HG03097 (cell line): ENCODE measurements around the gene IDH3A.
"Not testable (repeated sequence)": the region's sequence is repeated elsewhere in the genome, so short reads cannot be mapped to it uniquely, and the experiment has no call there.

Source experiments
- ATAC-seq: cut with Tn5 transposase; IDR thresholded peaks from one replicate; pipeline ENCODE4 v1.9.1; 2021; ENCODE audit not compliant: unreplicated experiment, low FRiP score

IDH3A gene

DNA sequence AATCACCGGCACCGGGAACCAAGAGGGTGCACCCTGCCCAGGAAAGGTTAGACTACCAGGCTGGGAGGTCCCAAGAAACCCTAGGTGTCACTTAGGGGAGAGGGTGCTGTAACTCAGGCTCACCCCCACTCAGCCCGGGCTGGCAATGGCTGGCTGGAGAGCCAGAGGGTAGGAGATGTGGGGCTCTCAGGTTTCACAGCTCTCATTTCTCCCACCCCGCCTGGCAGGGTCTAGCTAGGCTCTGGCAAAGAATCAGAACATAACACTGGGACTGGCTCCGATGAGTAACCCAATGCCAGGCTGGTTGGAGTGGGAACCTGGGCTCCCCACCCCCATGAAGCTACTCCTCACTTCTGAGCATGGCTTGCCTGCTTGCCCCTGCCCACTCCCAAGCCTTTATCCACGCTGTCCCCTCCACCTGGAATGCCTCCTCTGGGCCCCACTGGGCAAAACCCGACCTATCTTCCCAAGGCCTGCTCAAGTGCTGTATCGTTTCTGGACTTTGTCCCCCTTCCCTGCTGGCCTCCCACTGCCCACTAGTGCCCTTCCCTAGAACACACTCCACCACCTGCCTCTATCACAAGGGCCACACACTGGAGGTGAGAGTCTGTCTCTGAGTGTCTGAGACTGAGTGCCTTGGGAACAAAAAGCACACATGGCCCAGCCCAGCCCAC, 19.9 kb upstream of the IDH3A start:
- ATAC-seq, result no peak

GRCh38 chr15:78129751-78130287, 19.3 kb upstream of the IDH3A start:
- ATAC-seq, result no peak

GRCh38 chr15:78130466-78131294, 18.5 kb upstream of the IDH3A start:
- peak; percentile 12 for ATAC-seq

- ATAC-seq, result peak; percentile 78
Observed at GRCh38 chr15:78131295-78132061, 17.7 kb upstream of the IDH3A start, which contains the start of gene CIB2. TSS of gene CIB2 (minus strand) at chr15:78131445. CDS start at chr15:78131215, 230 bp downstream.

GRCh38 chr15:78133801-78134200, 15.4 kb upstream of the IDH3A start:
- ATAC-seq, result no peak

DNA sequence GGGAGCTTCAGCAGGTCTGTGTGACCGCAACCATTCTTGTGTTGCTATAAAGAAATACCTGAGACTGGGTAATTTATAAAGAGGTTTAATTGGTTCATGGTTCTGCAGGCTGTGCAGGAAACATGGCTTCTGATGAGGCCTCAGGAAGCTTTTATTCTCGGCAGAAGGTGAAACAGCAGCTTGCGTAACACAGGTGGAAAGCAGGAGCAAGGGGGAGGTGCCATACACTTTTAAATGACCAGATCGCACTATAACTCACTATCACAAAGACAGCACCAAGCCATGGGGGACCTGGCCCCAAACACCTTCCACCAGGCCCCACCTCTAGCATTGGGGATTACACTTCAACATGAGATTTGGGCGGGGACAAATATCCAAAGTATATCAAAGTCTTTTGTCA, 9.6 kb upstream of the IDH3A start:
- no peak for ATAC-seq

DNA sequence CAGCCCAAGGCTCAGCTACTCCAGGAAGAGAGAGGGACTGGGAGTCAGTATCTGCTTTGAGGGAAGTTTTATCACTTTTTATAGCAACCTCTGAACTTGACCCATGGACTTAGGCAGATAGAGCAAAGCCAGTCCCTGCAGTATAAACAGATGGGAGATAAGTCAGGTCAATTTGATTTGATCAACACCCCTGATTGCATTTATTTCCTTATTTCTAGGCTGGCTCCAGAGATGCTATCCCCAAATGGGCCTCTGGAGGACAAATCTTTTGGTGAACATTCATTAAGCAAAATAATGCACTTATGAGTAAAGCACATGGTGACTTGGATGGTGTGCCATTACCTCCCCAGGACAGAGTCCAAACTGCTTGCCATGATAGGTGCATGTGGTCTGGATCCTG, 8.9 kb upstream of the IDH3A start:
- no peak for ATAC-seq

DNA sequence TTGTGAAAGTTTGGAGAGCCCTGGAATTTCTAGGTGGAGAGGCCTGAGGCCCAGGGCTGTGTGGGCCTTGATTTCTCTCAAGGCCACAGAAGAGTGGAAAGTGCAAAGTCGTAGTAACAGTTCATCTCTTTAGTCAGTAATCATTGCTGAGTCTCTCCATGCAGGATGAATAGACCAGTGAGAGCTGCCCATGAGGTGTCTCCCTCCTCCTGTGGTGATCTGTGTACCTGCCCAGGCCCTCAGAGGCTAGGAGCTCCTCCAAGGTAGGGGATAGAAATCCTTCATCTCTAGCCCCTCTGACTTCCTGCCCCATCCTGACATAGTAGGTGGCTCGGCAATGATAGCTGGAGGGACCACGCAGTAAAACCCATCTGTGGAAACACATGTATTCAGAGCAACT, 6.8 kb upstream of the IDH3A start:
- ATAC-seq, result no peak

DNA sequence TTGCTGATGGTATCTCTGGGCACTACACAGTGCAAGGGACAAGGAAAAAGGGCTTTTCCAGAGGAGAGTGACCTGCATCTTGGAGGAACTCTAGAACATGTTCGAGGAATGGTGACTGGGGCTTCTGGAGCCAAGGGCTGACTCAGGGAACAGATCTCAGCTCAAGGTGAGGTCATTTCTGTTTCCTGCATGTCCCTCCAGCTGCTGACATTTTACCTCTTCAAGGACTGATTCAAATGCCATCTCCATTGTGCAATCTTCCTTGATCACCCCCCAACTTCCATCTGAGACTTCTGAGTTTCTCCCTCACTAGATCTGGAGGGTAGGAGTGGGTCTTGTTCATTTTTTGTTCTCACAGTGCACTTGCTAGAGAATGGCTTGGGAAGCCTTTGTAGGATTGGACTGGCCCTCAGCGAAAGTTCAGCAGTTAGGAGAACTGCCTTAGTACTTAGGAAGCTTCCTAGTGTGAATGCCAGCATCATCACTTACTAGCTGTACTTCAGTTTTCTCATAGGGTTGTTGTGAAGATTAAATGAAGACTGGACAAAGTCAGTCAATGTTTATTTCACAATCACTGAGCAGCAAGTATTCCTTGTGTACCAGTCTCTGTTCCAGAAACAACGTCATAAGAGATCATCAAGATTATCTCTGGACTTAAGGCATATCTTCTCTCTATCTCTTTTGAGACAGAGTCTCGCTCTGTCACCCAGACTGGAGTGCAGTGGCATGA, 2.6 kb upstream of the IDH3A start:
- ATAC-seq, result no peak

- ATAC-seq, result no peak
Observed at GRCh38 chr15:78147566-78147965, 1.6 kb upstream of the IDH3A start.

- ATAC-seq, result no peak
Observed at GRCh38 chr15:78148392-78149067, 632 bp upstream of the IDH3A start.

- no peak for ATAC-seq
Observed at GRCh38 chr15:78149805-78150751, 916 bp downstream of the IDH3A start.

DNA sequence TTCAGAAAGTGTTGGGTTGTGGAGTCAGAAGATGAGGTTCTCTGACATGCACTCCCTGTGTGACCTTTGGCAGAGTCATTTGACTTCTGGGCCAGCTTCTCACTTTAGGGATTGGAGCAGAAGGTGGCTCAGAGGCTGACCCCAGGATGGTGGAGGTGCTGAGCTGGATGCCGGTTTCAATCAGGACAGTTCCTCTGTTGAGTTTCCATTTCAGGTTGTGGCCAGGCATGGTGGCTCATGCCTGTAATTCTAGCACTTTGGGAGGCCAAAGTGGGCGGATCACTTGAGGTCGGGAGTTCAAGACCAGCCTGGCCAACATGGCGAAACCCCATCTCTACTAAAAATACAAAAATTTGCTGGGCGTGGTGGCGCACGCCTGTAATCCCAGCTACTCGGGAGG, 1.9 kb downstream of the IDH3A start:
- ATAC-seq, result not testable (repeated sequence)

GRCh38 chr15:78154955-78155354, 5.8 kb downstream of the IDH3A start:
- ATAC-seq, result no peak

GRCh38 chr15:78155355-78155939, 6.3 kb downstream of the IDH3A start:
- ATAC-seq, result no peak

DNA sequence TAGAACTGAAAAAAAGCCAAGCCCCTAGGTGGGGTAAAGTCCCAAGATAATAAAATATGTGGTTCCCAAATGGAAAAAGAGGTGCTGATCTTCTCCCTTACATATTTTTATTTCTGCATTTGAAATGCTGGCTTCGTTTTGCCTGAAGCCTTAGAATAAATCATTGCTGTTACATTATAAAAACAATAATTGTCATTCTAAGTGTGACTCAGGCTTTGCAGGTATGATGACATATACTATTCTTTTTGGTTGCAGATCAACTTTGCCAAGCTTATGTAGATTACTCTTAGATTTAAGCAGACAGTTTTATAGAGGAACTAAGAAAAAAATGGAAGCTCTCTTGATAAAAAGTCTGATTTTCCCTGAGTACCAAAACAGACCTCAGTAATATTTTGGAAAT, 7.5 kb downstream of the IDH3A start:
- ATAC-seq, result no peak

DNA sequence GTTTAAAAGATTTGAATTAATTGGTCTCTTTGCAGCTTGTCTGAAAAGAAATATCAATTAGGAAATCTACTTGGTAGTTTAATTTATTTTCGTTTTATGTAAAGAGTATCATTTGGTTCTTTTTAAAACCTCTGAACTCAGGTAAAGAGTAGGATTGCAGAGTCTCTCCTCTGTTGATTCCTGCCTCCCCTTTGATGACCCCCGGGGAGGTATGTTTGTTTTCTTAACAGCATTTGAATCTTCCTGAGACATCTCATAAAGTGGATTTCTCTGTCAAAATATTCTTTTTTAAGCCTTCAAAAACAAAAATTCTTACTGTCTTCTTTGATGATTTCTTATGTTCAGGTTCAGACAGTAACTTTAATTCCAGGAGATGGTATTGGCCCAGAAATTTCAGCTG, 8.0 kb downstream of the IDH3A start:
- ATAC-seq, result no peak

- no peak for ATAC-seq
Observed at GRCh38 chr15:78159395-78159794, 10.2 kb downstream of the IDH3A start.
